Left cardiac atrium (tissue), 4 donors: ENCODE results near the gene THPO. TPM values are rescaled to one million over a fixed set of nuclear protein-coding genes. Genes with fewer than 3 reads are reported as not detected.

Source experiments
- ATAC-seq, 2 donors: fragments of 200-7000 bp; cut with Tn5 transposase; one replicate each; pipeline ENCODE4 v1.9.1; 2020; ENCODE audit warnings: mild to moderate bottlenecking in 2 of 2, moderate library complexity in 2 of 2
- DNase-seq: peaks from one replicate; pipeline ENCODE4 v3.0.0-alpha.2; 2020
- intact Hi-C, 2 donors: fragments of 100-400 bp; cut with DNase I; formaldehyde crosslinking; loops; one replicate each; pipeline versions ENCODE4 v1.14.1 to v1.15.1; 2022 to 2023
- total RNA-seq, 2 donors: library from RNA; stranded (reverse); fragmentation: NEBNext Ultra II Directional; extraction: Animal tissue kit (Norgen Biotek cat#: 25700); gene quantifications; one replicate each; pipeline ENCODE4 v1.2.1, GENCODE V29; 2021
- donor health status: DM: no; HTN: yes; CAD: no.
- donor health status: DM: no; HTN: yes; CAD: no; lungs with severe emphysema.
- donor health status: DM: yes; HTN: yes; CAD: no.
- donor health status: Dilated cardiomyopathy.

THPO gene
- total RNA-seq, 2 donors from 2014 or later = 0.50 to 0.58 TPM

GRCh38 chr3:184372911-184373310 is 5.1 kb downstream of the THPO start:
- ATAC-seq (no peak), DNase-seq (no peak)
- intact Hi-C loops = loop anchor here (2.0 to 10.0 kb wide), 4 partner anchors 142 to 402 kb away; no protein-coding TSS in a partner anchor

- intact Hi-C loops = loop anchor here (2.0 to 10.0 kb wide), 4 partner anchors 142 to 402 kb away; no protein-coding TSS in a partner anchor
- no peak for ATAC-seq
- no peak for DNase-seq
These were observed 5.6 kb downstream of the THPO start for GRCh38 chr3:184372296-184372821.

GRCh38 chr3:184371570-184372018 is 6.4 kb downstream of the THPO start:
- ATAC-seq (peak; percentile 84 to 89), DNase-seq (peak; percentile 81)
- intact Hi-C loops = loop anchor here (1.0 to 10.0 kb wide), 5 partner anchors 142 to 403 kb away; no protein-coding TSS in a partner anchor

GRCh38 chr3:184368586-184369183 is 9.3 kb downstream of the THPO start:
- ATAC-seq = peak; percentile 61 to 63
- intact Hi-C loops = no loop called here
- DNase-seq = peak; percentile 56

- DNase-seq (no peak), ATAC-seq (no peak)
- intact Hi-C loops = no loop called here
These were observed 9.9 kb downstream of the THPO start for GRCh38 chr3:184368116-184368515.

GRCh38 chr3:184366619-184367289 is 11.3 kb downstream of the THPO start:
- intact Hi-C loops = no loop called here

GRCh38 chr3:184362668-184363546 is 15.1 kb downstream of the THPO start:
- peak; percentile 97 for DNase-seq
- intact Hi-C loops = no loop called here
- ATAC-seq = peak; percentile 73 to 86

More at GRCh38 chr3:184366619-184367289, 11.3 kb downstream of the THPO start:
- DNase-seq = no peak
- ATAC-seq = no peak

GRCh38 chr3:184361932-184362667 is 15.9 kb downstream of the THPO start:
- intact Hi-C loops = no loop called here
- DNase-seq (peak; percentile 69), ATAC-seq (peak; percentile 33 to 58)

- intact Hi-C loops = no loop called here
- peak; percentile 70 for DNase-seq
- ATAC-seq = peak; percentile 72 to 74
These were observed 16.5 kb downstream of the THPO start, which contains the start of the genes CLCN2 and POLR2H for GRCh38 chr3:184361532-184361931. CLCN2 (minus strand) TSS chr3:184361605; CDS start chr3:184361479, 126 bp downstream. POLR2H (plus strand) TSS chr3:184361710; CDS start chr3:184363493, 1,783 bp downstream.

- intact Hi-C loops = no loop called here
- no peak for ATAC-seq
- no peak for DNase-seq
These were observed 17.0 kb downstream of the THPO start for GRCh38 chr3:184360929-184361531.

GRCh38 chr3:184360070-184360928 is 17.7 kb downstream of the THPO start:
- DNase-seq (no peak), ATAC-seq (no peak)
- intact Hi-C loops = no loop called here

- intact Hi-C loops = no loop called here
- ATAC-seq (no peak), DNase-seq (no peak)
These were observed 18.4 kb downstream of the THPO start for GRCh38 chr3:184359610-184360009.

- DNase-seq (no peak), ATAC-seq (no peak)
- intact Hi-C loops = no loop called here
These were observed 19.1 kb downstream of the THPO start for GRCh38 chr3:184358921-184359350.

GRCh38 chr3:184358124-184358767 is 19.8 kb downstream of the THPO start:
- intact Hi-C loops = no loop called here
- no peak for DNase-seq
- ATAC-seq = no peak

GRCh38 chr3:184357248-184358123 is 20.5 kb downstream of the THPO start:
- DNase-seq (no peak), ATAC-seq (no peak)
- intact Hi-C loops = no loop called here
